ENCODE results near the gene IQCF5.

Gene IQCF5

GRCh38 chr3:51897391-51897790 lies 22.0 kb upstream of the IQCF5 start:
- TF ChIP-seq ZFP30 (CRISPR knock-in tag; IDR thresholded peaks at IDR 0.05) (no peak), RARB (CRISPR knock-in tag; IDR thresholded peaks at IDR 0.05) (no peak), ZNF8 (CRISPR knock-in tag; IDR thresholded peaks at IDR 0.05) (no peak), SNAI2 (CRISPR knock-in tag; IDR thresholded peaks at IDR 0.05) (no peak), TCF4 (CRISPR knock-in tag; IDR thresholded peaks at IDR 0.05; ENCODE audit: borderline replicate concordance) (no peak), ISL1 (CRISPR knock-in tag; IDR thresholded peaks at IDR 0.05) (no peak), BACH2 (CRISPR knock-in tag; IDR thresholded peaks at IDR 0.05; ENCODE audit: borderline replicate concordance) (no peak), ZNF70 (CRISPR knock-in tag; IDR thresholded peaks at IDR 0.05) (no peak), CSDC2 (CRISPR knock-in tag; IDR thresholded peaks at IDR 0.05) (no peak), PATZ1 (CRISPR knock-in tag; IDR thresholded peaks at IDR 0.05; ENCODE audit: borderline replicate concordance) (no peak), ZFP3 (CRISPR knock-in tag; IDR thresholded peaks at IDR 0.05) (no peak), POU6F1 (CRISPR knock-in tag; IDR thresholded peaks at IDR 0.05; ENCODE audit: borderline replicate concordance, low read depth) (no peak), GLIS3 (CRISPR knock-in tag; IDR thresholded peaks at IDR 0.05) (no peak), ARNTL (CRISPR knock-in tag; IDR thresholded peaks at IDR 0.05; ENCODE audit: borderline replicate concordance, low read depth) (no peak)
- TF ChIP-seq, protein P1, sequence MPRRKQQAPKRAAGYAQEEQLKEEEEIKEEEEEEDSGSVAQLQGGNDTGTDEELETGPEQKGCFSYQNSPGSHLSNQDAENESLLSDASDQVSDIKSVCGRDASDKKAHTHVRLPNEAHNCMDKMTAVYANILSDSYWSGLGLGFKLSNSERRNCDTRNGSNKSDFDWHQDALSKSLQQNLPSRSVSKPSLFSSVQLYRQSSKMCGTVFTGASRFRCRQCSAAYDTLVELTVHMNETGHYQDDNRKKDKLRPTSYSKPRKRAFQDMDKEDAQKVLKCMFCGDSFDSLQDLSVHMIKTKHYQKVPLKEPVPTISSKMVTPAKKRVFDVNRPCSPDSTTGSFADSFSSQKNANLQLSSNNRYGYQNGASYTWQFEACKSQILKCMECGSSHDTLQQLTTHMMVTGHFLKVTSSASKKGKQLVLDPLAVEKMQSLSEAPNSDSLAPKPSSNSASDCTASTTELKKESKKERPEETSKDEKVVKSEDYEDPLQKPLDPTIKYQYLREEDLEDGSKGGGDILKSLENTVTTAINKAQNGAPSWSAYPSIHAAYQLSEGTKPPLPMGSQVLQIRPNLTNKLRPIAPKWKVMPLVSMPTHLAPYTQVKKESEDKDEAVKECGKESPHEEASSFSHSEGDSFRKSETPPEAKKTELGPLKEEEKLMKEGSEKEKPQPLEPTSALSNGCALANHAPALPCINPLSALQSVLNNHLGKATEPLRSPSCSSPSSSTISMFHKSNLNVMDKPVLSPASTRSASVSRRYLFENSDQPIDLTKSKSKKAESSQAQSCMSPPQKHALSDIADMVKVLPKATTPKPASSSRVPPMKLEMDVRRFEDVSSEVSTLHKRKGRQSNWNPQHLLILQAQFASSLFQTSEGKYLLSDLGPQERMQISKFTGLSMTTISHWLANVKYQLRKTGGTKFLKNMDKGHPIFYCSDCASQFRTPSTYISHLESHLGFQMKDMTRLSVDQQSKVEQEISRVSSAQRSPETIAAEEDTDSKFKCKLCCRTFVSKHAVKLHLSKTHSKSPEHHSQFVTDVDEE (CRISPR knock-in tag; IDR thresholded peaks at IDR 0.05) = no peak
- ATAC-seq = no peak

DNA sequence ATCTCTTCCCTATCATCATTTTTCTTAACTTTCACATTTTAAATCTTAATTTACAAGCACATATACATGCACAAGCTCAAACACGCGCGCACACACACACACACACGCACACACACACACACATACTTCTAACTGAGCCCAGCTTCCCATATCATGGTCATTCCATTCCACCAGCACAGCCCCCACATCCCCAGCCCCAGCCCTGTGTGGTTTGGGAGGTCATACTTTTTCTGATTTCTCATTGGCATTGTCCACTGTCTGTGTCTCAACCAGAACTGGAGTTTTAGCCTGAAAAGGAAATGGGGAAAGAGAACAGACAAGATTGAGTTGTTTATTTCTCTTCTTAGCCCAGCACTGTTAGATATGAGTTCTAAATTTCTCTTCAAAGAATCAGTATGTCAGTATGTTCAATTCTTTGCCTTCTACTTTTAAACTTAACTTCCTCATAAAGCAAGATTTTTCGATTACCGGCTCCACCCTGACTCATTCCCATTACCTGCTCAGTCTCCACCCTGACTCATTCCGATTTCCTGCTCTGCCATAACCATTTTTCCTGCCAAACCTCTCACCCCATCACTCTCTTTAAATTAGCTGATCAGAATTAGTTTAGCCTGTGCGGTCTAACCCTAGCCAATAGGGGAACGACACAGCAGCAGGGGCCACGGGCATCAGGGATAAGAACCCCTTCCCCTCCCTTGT lies 21.4 kb upstream of the IQCF5 start:
- no peak for TF ChIP-seq ZFP3 (CRISPR knock-in tag; IDR thresholded peaks at IDR 0.05)
- TF ChIP-seq, protein P2, sequence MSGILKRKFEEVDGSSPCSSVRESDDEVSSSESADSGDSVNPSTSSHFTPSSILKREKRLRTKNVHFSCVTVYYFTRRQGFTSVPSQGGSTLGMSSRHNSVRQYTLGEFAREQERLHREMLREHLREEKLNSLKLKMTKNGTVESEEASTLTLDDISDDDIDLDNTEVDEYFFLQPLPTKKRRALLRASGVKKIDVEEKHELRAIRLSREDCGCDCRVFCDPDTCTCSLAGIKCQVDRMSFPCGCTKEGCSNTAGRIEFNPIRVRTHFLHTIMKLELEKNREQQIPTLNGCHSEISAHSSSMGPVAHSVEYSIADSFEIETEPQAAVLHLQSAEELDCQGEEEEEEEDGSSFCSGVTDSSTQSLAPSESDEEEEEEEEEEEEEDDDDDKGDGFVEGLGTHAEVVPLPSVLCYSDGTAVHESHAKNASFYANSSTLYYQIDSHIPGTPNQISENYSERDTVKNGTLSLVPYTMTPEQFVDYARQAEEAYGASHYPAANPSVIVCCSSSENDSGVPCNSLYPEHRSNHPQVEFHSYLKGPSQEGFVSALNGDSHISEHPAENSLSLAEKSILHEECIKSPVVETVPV (CRISPR knock-in tag; IDR thresholded peaks at IDR 0.05) = no peak
- TF ChIP-seq, protein P1 (CRISPR knock-in tag; IDR thresholded peaks at IDR 0.05) = no peak
- no peak for TF ChIP-seq ZNF70 (CRISPR knock-in tag; IDR thresholded peaks at IDR 0.05)
- ATAC-seq = no peak

- no peak for ATAC-seq
- TF ChIP-seq ZNF565 (CRISPR knock-in tag; conservative IDR thresholded peaks at IDR 0.05; ENCODE audit: low read depth) = no peak
These were observed 19.5 kb upstream of the IQCF5 start for GRCh38 chr3:51894939-51895338.
